Hypothalamus (tissue), 51 donors: ENCODE results near the gene SLC1A1.
"Not testable (repeated sequence)": the region's sequence is repeated elsewhere in the genome, so short reads cannot be mapped to it uniquely, and the experiment has no call there.

Experiments used
- DNase-seq, 51 donors: peaks; one replicate each; lab custom pipeline; 2025; lab: John Stamatoyannopoulos, UW

SLC1A1 gene

DNA sequence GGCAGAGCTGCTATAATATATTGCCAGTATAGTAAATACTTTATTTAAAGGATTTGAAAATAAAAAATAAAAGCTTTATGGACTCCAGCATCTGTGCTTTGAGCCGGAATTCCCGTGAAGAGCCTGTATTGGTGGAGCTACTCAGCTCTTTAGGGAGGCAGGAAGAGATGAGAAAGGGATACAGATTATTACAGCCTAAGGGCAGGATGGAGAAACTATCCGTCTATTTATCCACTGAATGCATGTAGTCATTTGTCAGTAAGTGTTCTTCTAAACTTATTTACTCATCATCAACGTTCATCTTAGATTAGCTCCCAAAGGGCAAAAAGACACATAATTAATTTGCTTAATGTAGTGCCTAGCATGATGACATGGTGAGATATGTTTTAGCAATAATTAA is 48.4 kb downstream of the SLC1A1 start:
- no peak for DNase-seq

DNA sequence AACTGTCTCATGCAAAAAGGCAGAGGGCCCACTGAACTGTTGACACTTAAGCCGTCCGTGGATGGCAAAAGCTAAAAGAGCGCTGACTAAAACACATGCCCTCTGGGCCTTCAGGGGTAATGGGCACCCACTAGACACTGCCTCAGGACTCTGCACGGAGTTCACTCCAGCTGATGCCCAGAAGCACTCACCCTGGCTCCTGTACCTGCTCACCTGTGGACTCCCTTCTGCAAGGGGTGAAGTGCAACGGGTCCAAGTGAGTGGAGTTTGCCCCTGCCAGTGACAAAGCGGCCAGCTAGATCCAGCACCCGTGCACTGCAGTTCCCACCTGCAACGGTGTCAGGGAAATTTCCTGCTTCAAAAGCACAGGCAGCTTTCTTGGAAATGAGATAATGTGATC is 50.2 kb downstream of the SLC1A1 start:
- DNase-seq: no peak

- DNase-seq: no peak
These were observed 51.0 kb downstream of the SLC1A1 start for GRCh38 chr9:4541281-4541680.

DNA sequence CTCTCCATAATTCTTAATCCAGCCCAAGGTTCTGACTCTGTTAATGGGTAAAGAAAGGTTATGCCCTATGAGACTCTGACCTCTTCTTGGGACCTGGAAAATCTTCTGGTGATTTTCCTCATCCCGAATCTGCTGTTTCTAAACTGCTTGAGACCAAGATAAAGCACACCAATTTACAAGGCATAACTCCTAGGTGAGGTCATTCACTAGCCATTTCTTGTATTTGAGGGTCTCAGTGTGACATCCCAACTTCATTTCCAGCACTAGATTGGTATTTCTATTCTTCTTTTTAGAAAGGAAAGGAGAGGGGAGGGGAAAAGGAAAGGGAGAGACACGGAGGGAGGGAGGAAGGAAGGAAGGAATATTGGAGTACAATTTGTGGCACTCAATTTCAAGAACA is 51.6 kb downstream of the SLC1A1 start:
- DNase-seq: no peak

- DNase-seq: not testable (repeated sequence)
These were observed 54.4 kb downstream of the SLC1A1 start for GRCh38 chr9:4544714-4545113.

- DNase-seq: no peak
These were observed 56.7 kb downstream of the SLC1A1 start for GRCh38 chr9:4547016-4547415.

GRCh38 chr9:4548811-4549725 is 58.8 kb downstream of the SLC1A1 start:
- DNase-seq: no peak

DNA sequence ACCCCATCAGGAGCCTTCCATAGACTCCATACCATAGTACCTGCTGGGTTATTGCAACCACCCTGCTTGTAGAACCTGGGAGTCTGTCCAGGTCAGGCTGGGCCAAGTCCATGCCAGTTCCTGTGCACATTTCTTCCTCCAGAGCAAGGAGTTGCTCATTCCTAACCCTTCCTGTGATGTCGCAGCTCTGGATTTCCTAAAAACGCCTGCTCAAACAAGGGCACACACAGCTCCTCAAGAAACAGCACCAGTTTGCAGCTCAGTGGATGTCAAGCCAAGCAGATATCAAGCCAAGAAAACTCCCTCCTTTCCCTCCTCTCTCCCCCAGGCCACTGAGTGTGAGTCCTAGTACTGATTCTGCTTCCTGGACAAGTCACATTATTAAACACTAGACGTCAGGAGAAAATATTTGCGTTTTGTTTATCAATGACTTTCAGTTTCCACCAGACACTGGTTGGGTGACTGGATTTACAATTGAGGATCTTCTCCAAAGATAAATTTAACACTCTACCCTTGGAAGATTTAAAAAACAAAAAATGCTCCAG is 59.6 kb downstream of the SLC1A1 start:
- no peak for DNase-seq

DNA sequence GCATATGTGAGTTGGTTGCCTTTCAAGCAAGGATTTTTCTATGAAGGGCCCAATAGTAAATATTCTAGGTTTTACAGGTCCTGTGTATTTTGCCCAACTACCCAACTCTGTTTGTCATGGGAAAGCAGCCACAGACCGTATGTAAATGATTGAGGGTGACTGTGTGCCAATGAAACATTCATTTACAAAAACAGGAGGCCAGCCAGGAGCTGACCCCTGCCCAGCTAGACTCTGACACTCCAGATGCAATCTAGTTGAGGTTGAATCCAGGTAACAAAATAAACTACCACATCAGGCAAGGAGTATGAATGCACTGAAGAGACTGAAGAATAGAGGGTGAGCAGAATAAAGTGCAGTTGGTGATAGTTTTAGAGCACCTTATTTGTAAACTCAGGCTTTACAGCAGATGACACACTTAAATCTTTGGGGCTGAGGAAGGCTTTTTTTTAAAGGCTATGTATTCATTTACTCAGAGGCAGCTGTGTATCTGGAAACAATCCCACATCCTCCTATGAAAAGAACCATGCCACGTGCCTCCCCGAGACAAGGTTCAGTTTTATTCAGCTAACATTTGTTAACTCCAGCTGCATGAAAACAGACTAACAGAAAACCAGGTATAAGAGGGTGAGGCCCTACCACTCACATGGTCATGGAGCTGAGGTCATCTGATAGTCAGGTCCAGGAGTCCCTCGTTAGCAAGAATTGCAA is 60.7 kb downstream of the SLC1A1 start:
- peak in 1 of 51 donors; percentile 5 for DNase-seq

- no peak for DNase-seq
These were observed 63.7 kb downstream of the SLC1A1 start for GRCh38 chr9:4553951-4554381.

- no peak for DNase-seq
These were observed 65.0 kb downstream of the SLC1A1 start for GRCh38 chr9:4555236-4555635.

DNA sequence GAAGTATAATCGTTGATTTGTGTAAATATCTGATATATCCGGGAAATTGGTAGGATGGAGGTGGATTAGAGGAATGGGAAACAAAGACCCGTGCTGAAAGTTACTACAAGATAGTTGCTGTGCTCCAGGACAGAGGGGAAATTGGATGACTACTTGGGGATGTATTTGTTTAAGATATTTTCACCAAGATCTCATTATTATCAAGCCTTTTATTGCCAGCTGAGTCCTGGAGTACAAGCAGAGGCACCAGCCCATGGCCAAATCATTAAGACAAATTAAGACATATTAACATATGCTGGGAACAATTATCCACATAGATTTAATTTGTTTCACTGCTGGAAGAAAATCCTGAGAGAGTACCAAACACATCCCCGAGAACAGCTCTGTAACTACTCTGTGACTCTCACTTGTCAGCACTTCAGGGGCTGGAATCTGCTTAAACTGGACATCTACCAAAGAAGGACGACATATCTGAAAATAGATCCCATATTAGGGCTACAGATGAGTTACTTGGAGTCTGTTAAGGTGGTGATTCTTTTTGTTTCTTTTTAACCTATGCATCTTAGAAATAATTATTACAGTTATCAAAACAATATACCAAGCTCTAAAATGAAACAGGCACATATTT is 68.2 kb downstream of the SLC1A1 start:
- DNase-seq: no peak

DNA sequence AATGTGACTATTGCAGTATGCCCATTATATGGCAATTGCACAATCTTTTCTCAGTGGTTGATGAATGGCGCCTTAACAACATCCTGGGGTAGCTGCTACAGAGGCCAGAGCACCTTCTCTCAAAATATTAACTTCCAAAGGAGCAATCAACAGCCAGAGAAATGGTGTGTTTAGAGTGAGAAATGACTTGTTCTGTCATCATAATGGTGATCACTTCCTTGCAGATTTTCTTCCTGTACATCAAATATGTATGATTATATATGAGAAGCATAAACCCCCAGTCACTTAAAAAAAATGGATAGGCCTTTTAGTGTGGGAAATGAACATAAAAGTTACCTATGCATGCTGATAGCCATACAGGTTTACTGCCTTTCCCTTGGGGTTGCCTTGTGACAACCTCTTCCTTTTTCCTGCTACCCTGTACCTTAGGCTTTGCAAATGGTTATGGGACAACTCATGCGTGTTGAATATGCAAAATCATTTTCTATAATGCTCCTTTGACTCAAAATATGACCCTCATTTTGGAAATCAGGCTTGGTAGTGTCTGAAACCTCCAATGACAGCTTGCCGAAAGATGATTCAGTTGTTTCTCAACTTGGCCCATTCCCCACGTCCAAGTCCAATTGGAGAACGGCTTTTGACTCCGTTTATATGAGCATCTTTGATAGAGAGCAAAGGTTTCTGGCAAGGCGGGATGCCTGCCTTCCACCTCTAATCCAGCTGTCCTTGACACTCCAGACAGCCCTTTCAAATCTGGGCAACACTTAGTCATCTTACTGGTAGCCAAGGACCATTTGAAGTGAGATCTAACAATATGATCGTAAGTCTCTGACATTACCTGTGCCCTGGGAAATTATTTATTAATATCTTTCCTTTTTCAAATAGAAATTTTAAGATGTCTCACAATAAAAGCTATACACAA is 69.3 kb downstream of the SLC1A1 start:
- DNase-seq: no peak

DNA sequence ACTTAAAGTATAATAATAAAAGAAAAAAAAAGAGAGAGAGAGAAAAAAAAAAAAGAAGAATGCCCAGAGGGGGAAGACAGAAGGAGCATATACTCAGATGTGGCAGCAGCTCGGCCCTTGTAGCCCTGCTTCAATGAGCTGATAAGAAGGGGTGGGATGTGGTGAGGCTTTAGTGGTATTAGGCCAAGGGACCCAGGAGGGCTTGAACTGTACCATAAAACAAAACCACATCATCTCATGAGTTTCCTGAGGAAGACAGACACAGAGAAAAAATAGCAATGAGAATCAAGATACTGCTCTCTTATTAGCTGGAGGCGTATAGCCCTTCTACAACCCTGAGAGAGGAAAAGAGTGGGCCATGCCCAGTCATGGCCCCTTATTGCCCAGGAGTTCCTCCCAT is 72.8 kb downstream of the SLC1A1 start:
- DNase-seq: no peak

GRCh38 chr9:4566806-4567205 is 76.5 kb downstream of the SLC1A1 start:
- peak in 16 of 51 donors; percentile 2 to 43 (median 14) for DNase-seq

- DNase-seq: no peak
These were observed 77.3 kb downstream of the SLC1A1 start for GRCh38 chr9:4567601-4568000.

- no peak for DNase-seq
These were observed 78.8 kb downstream of the SLC1A1 start for GRCh38 chr9:4569101-4569500.

DNA sequence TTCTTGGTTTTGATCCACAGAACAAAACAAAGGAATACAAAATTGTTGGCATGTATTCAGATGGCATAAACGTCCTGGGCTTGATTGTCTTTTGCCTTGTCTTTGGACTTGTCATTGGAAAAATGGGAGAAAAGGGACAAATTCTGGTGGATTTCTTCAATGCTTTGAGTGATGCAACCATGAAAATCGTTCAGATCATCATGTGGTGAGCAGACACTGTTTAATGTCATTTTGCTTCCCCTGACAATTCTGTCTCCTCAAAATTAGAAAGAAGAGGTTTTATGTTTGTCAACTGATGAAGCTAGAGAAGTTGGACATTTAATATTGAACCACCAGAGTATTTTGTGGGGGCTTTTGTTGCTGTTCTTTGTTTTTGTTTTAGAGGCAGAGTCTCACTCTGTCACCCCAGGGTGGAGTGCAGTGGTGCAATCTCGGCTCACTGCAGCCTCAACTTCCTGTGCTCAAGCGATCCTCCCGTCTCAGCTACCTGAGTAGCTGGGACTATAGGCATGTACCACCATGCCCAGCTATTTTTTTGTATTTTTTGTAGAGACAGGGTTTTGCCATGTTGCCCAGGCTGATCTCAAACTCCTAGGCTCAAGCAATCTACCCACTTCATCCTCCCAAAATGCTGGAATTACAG is 82.0 kb downstream of the SLC1A1 start:
- DNase-seq: no peak

- DNase-seq: no peak
These were observed 82.9 kb downstream of the SLC1A1 start for GRCh38 chr9:4573176-4573575.
